T follicular helper cell (primary cell): ENCODE results near the gene ZCWPW1.
"Not testable (repeated sequence)": the region's sequence is repeated elsewhere in the genome, so short reads cannot be mapped to it uniquely, and the experiment has no call there.

Experiments used
- DNase-seq: peaks from one replicate; pipeline ENCODE4 v3.0.0-alpha.2; 2020; ENCODE audit warnings: low read depth

The ZCWPW1 gene

GRCh38 chr7:100400041-100400440 is 28.5 kb downstream of the ZCWPW1 start:
- no peak for DNase-seq

GRCh38 chr7:100398239-100398638 is 30.3 kb downstream of the ZCWPW1 start:
- no peak for DNase-seq

- no peak for DNase-seq
Observed at GRCh38 chr7:100397315-100398081, 31.0 kb downstream of the ZCWPW1 start.

- no peak for DNase-seq
Observed at GRCh38 chr7:100396421-100396982, 32.0 kb downstream of the ZCWPW1 start.

GRCh38 chr7:100394077-100394476 is 34.4 kb downstream of the ZCWPW1 start:
- no peak for DNase-seq

- no peak for DNase-seq
Observed at GRCh38 chr7:100393233-100393905, 35.1 kb downstream of the ZCWPW1 start.

GRCh38 chr7:100390286-100391009 is 38.1 kb downstream of the ZCWPW1 start:
- DNase-seq: no peak

GRCh38 chr7:100389437-100390088 is 38.9 kb downstream of the ZCWPW1 start:
- DNase-seq: no peak

GRCh38 chr7:100387695-100388094 is 40.8 kb downstream of the ZCWPW1 start:
- DNase-seq: no peak

- DNase-seq: no peak
Observed at GRCh38 chr7:100386940-100387339, 41.6 kb downstream of the ZCWPW1 start.

- DNase-seq: no peak
Observed at GRCh38 chr7:100384628-100385294, 43.7 kb downstream of the ZCWPW1 start.

GRCh38 chr7:100382234-100382853 is 46.2 kb downstream of the ZCWPW1 start:
- not testable (repeated sequence) for DNase-seq

GRCh38 chr7:100381531-100382233 is 46.8 kb downstream of the ZCWPW1 start:
- not testable (repeated sequence) for DNase-seq

GRCh38 chr7:100380196-100380595 is 48.3 kb downstream of the ZCWPW1 start:
- DNase-seq: no peak

- DNase-seq: no peak
Observed at GRCh38 chr7:100378114-100378755, 50.3 kb downstream of the ZCWPW1 start.

GRCh38 chr7:100376066-100376465 is 52.4 kb downstream of the ZCWPW1 start:
- DNase-seq: no peak

- no peak for DNase-seq
Observed at GRCh38 chr7:100374601-100375000, 53.9 kb downstream of the ZCWPW1 start.

- DNase-seq: not testable (repeated sequence)
Observed at GRCh38 chr7:100373870-100374598, 54.5 kb downstream of the ZCWPW1 start.

- DNase-seq: no peak
Observed at GRCh38 chr7:100373261-100373831, 55.2 kb downstream of the ZCWPW1 start, which contains the start of gene PILRA. PILRA (plus strand) TSS chr7:100373487; CDS start chr7:100373657, 170 bp downstream.
